ENCODE data around the gene FOXN3.

Gene FOXN3

DNA sequence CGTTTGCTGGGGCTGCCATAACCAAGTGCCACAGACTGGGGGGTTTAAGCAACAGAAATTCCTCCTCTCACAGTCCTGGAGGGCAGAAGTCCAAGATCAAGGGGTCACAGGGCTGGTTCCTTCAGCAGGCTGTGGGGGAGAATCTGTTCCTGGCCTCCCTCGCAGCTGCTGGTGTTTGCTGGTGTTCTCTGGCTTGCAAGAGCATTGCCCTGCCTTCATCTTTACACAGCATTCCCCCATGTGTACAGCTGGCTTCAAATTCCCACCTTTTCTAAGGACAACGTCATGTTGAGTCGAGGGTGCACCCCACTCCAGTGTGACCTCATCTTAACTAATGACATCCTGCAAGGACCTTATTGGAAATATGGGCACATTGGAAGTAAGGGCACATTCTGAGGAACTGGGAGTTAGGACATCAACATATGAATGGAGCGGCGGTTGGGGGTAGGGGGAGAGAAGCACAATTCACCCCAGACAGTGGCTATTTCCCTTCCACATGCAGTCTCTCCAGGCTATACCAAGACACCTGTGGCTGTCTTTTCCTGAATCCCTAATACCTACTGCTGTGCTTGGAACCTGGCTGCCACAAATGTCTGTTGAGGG is 123.6 kb downstream of the FOXN3 start:
- no peak for DNase-seq (ENCODE audit: extremely low spot score)
- ChIA-PET POLR2A (no interaction called here), CTCF (no interaction called here)

DNA sequence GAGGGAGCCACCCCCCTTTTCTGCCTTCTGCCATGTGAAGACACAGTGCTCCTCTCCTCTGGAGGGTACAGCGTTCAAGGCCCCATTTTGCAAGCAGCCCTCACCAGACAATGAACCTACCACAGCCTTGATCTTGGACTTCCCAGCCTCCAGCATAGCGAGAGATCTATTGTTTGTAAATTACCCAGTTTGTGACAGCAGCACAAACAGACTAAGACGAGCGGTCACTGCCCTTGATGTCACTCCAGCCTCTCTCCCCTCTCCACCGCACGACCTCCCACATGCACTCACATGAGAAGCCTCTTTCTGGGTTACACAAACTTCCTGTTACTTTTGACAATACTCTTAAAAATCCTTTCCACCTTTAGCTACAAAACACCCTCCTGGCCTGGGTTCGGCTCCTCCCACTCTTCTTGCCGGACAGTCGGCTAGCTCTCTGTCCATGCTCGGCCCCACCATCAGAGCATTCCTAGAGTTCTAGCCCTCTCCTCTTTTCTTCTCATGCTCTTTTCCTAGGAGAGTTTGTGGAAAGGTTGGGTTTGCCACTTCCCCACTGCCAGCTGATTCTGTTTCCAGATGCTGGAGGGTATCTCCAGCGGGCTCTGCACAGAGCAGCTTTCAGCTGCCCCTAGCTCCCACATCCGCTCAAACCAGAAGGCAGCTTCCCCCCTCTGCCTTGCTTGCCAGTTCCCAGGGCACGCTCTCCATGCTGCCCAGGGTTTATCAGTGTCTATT is 124.3 kb downstream of the FOXN3 start:
- no peak for DNase-seq (ENCODE audit: extremely low spot score)
- ChIA-PET CTCF (no interaction called here), POLR2A (no interaction called here)
- TF ChIP-seq NFRKB (IDR thresholded peaks at IDR 0.05) (no peak), SUZ12 (IDR thresholded peaks at IDR 0.05) (no peak), CTBP1 (IDR thresholded peaks at IDR 0.05; ENCODE audit: borderline replicate concordance) (no peak), FOXA1 (IDR thresholded peaks at IDR 0.05) (no peak), ARNT (IDR thresholded peaks at IDR 0.05) (no peak), ZNF384 (IDR thresholded peaks at IDR 0.05) (no peak), TARDBP (IDR thresholded peaks at IDR 0.05) (no peak), FOXM1 (IDR thresholded peaks at IDR 0.05; ENCODE audit: borderline replicate concordance) (no peak), BHLHE40 (IDR thresholded peaks at IDR 0.05; ENCODE audit: borderline replicate concordance) (no peak), LEF1 (IDR thresholded peaks at IDR 0.05; ENCODE audit: borderline replicate concordance) (no peak), HDGF (IDR thresholded peaks at IDR 0.05; ENCODE audit: borderline replicate concordance) (no peak), L3MBTL2 (conservative IDR thresholded peaks at IDR 0.05) (no peak), FOXK2 (IDR thresholded peaks at IDR 0.05) (no peak), ELF4 (IDR thresholded peaks at IDR 0.05) (no peak)
- TF ChIP-seq, protein P1, sequence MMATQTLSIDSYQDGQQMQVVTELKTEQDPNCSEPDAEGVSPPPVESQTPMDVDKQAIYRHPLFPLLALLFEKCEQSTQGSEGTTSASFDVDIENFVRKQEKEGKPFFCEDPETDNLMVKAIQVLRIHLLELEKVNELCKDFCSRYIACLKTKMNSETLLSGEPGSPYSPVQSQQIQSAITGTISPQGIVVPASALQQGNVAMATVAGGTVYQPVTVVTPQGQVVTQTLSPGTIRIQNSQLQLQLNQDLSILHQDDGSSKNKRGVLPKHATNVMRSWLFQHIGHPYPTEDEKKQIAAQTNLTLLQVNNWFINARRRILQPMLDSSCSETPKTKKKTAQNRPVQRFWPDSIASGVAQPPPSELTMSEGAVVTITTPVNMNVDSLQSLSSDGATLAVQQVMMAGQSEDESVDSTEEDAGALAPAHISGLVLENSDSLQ (IDR thresholded peaks at IDR 0.05): no peak

More for the DNA sequence above, 123.6 kb downstream of the FOXN3 start:
- no peak for TF ChIP-seq NFRKB (IDR thresholded peaks at IDR 0.05)
- no peak for TF ChIP-seq ARNT (IDR thresholded peaks at IDR 0.05)
- TF ChIP-seq HDGF (IDR thresholded peaks at IDR 0.05; ENCODE audit: borderline replicate concordance): no peak
- no peak for TF ChIP-seq ZNF384 (IDR thresholded peaks at IDR 0.05)
- no peak for TF ChIP-seq SP1 (IDR thresholded peaks at IDR 0.05)
- TF ChIP-seq, protein P1 (IDR thresholded peaks at IDR 0.05): no peak
- no peak for TF ChIP-seq BHLHE40 (IDR thresholded peaks at IDR 0.05; ENCODE audit: borderline replicate concordance)
- no peak for TF ChIP-seq LEF1 (IDR thresholded peaks at IDR 0.05; ENCODE audit: borderline replicate concordance)
- no peak for TF ChIP-seq FOXM1 (IDR thresholded peaks at IDR 0.05; ENCODE audit: borderline replicate concordance)
- TF ChIP-seq CTBP1 (IDR thresholded peaks at IDR 0.05; ENCODE audit: borderline replicate concordance): no peak
- TF ChIP-seq TARDBP (IDR thresholded peaks at IDR 0.05): no peak
- no peak for TF ChIP-seq ELF4 (IDR thresholded peaks at IDR 0.05)
- no peak for TF ChIP-seq FOXK2 (IDR thresholded peaks at IDR 0.05)
- TF ChIP-seq L3MBTL2 (conservative IDR thresholded peaks at IDR 0.05): no peak
- TF ChIP-seq FOXA1 (IDR thresholded peaks at IDR 0.05): no peak

DNA sequence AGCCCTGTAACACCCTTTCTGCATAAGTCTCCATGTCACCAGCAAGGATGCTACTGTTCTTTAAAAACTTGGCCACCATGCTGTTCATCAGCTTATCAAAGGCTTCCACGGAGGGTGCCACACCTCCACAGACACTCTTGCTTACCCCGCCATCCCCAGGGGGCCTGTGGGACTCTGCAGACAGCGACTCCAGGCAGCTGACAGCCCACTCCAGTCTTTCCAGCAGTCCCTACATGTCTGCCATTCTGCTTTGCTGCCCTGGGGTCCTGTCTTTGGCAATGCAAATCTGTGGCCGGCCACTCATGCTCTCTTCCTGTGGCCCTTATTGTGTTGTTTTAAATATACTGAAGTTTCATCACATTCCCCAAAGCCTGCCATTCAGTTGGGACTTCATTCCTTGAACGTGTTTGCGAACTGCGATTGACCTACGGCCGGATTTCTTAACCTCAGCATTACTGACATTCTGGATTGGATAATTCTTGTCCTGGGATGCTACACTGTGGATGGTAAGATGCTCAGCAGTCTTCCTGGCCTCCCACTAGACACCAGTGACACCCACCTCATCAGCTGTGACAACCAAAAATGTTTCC is 125.6 kb downstream of the FOXN3 start:
- ChIA-PET CTCF (no interaction called here), POLR2A (no interaction called here)
- TF ChIP-seq NFRKB (IDR thresholded peaks at IDR 0.05) (no peak), FOXM1 (IDR thresholded peaks at IDR 0.05; ENCODE audit: borderline replicate concordance) (no peak), LEF1 (IDR thresholded peaks at IDR 0.05; ENCODE audit: borderline replicate concordance) (no peak), SUZ12 (IDR thresholded peaks at IDR 0.05) (no peak), HDGF (IDR thresholded peaks at IDR 0.05; ENCODE audit: borderline replicate concordance) (no peak), FOXK2 (IDR thresholded peaks at IDR 0.05) (no peak), SP1 (IDR thresholded peaks at IDR 0.05) (no peak), BHLHE40 (IDR thresholded peaks at IDR 0.05; ENCODE audit: borderline replicate concordance) (no peak), L3MBTL2 (conservative IDR thresholded peaks at IDR 0.05) (no peak), ELF4 (IDR thresholded peaks at IDR 0.05) (no peak), ZNF384 (IDR thresholded peaks at IDR 0.05) (no peak), CTBP1 (IDR thresholded peaks at IDR 0.05; ENCODE audit: borderline replicate concordance) (no peak), ARNT (IDR thresholded peaks at IDR 0.05) (no peak), FOXA1 (IDR thresholded peaks at IDR 0.05) (no peak)
- no peak for DNase-seq (ENCODE audit: extremely low spot score)

DNA sequence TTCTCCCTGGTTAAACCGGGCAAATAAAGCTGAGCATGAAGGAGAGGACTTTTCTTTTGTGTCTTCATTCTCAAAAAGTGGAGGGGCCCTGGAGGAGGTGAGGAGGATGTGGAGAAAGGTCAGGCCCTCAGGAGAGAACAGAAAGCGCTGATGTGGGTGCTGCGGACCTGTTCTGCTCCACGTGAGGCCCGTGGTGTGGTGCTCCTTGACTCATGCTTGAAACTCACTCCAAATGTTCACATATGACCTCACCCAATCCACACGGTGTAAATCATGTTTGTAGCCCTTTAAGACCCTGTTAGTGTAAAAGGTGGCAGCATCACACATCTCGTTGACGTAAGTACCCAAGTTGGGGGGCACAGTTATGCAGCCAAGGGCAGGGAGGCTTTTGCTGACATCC is 126.2 kb downstream of the FOXN3 start:
- CTCF ChIA-PET: no interaction called here
- DNase-seq (ENCODE audit: extremely low spot score): no peak
- TF ChIP-seq ARNT (IDR thresholded peaks at IDR 0.05) (no peak), BHLHE40 (IDR thresholded peaks at IDR 0.05; ENCODE audit: borderline replicate concordance) (no peak), L3MBTL2 (conservative IDR thresholded peaks at IDR 0.05) (no peak), NFRKB (IDR thresholded peaks at IDR 0.05) (no peak), SUZ12 (IDR thresholded peaks at IDR 0.05) (no peak), FOXA1 (IDR thresholded peaks at IDR 0.05) (no peak), TARDBP (IDR thresholded peaks at IDR 0.05) (no peak), ZNF384 (IDR thresholded peaks at IDR 0.05) (no peak), SP1 (IDR thresholded peaks at IDR 0.05) (no peak), HDGF (IDR thresholded peaks at IDR 0.05; ENCODE audit: borderline replicate concordance) (no peak), FOXK2 (IDR thresholded peaks at IDR 0.05) (no peak)
- TF ChIP-seq, protein P1 (IDR thresholded peaks at IDR 0.05): no peak
- POLR2A ChIA-PET: no interaction called here

DNA sequence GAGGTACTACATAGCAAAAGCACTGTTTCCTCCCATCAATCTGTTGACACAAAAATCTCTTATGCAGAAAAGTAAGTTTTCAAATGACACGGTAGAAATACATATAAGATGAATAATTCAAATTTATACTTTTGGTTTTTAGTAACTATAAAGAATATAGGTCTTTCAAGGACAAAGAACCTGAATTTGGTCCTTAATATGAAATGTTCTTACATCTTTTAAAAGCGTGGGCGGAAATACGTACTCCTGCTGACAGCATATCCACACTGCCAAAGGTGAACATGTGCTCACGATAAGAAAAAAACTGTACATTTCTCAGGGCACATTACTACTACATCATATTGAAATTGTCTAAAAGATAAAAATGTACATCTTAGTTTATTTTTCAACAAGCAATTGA is 127.6 kb downstream of the FOXN3 start:
- CTCF ChIA-PET: no interaction called here
- POLR2A ChIA-PET: no interaction called here
- DNase-seq (ENCODE audit: extremely low spot score): no peak
- no peak for TF ChIP-seq CTBP1 (IDR thresholded peaks at IDR 0.05; ENCODE audit: borderline replicate concordance)
- TF ChIP-seq, protein P1 (IDR thresholded peaks at IDR 0.05): no peak
- TF ChIP-seq ARNT (IDR thresholded peaks at IDR 0.05): no peak
- no peak for TF ChIP-seq L3MBTL2 (conservative IDR thresholded peaks at IDR 0.05)
- no peak for TF ChIP-seq FOXK2 (IDR thresholded peaks at IDR 0.05)
- TF ChIP-seq NFRKB (IDR thresholded peaks at IDR 0.05): no peak
- TF ChIP-seq TARDBP (IDR thresholded peaks at IDR 0.05): no peak
- no peak for TF ChIP-seq ZNF384 (IDR thresholded peaks at IDR 0.05)
- TF ChIP-seq BHLHE40 (IDR thresholded peaks at IDR 0.05; ENCODE audit: borderline replicate concordance): no peak
- no peak for TF ChIP-seq LEF1 (IDR thresholded peaks at IDR 0.05; ENCODE audit: borderline replicate concordance)
- TF ChIP-seq SUZ12 (IDR thresholded peaks at IDR 0.05): no peak
- TF ChIP-seq FOXM1 (IDR thresholded peaks at IDR 0.05; ENCODE audit: borderline replicate concordance): no peak
- TF ChIP-seq SP1 (IDR thresholded peaks at IDR 0.05): no peak
- TF ChIP-seq FOXA1 (IDR thresholded peaks at IDR 0.05): no peak
- TF ChIP-seq HDGF (IDR thresholded peaks at IDR 0.05; ENCODE audit: borderline replicate concordance): no peak
- TF ChIP-seq ELF4 (IDR thresholded peaks at IDR 0.05): no peak
